ENCODE measurements around the gene NEU2.

Gene NEU2

GRCh38 chr2:233003658-233004555, 28.6 kb upstream of the NEU2 start:
- H3K4me3 ChIP-seq (ENCODE audit: low read length) = no peak overlapping the region
- no peak overlapping the region for H3K4me2 ChIP-seq (ENCODE audit: low read depth, low read length)
- no peaks in the 10 kb centered on the region for H3F3A ChIP-seq (ENCODE audit: insufficient read depth, low read length)
- no peak overlapping the region for H3K27ac ChIP-seq (ENCODE audit: low read length)
- no peak overlapping the region for H3K9ac ChIP-seq (ENCODE audit: low read length)
- no peaks in the 10 kb centered on the region for H3K79me2 ChIP-seq (ENCODE audit: low read length)
- H4K20me1 ChIP-seq (ENCODE audit: insufficient read depth, low read length) = no peaks in the 10 kb centered on the region
- no peaks in the 10 kb centered on the region for H3K27me3 ChIP-seq (replicated peaks; ENCODE audit: insufficient read depth, low read length)
- H3K9me3 ChIP-seq (replicated peaks; ENCODE audit: insufficient read depth, low read length) = no peaks in the 10 kb centered on the region
- H2AFZ ChIP-seq (ENCODE audit: low read length) = no peak overlapping the region
- H3K9me2 ChIP-seq (replicated peaks; ENCODE audit: insufficient read depth, low read length) = no peaks in the 10 kb centered on the region
- H3K4me1 ChIP-seq (ENCODE audit: low read length) = no peaks in the 10 kb centered on the region
- H3K36me3 ChIP-seq (replicated peaks; ENCODE audit: insufficient read depth, low read length) = no peaks in the 10 kb centered on the region
- no peak for DNase-seq
- TF ChIP-seq CTCF (IDR thresholded peaks at IDR 0.05; ENCODE audit: low read length) = no peak
- no peak for TF ChIP-seq EZH2phosphoT487 (IDR thresholded peaks at IDR 0.05; ENCODE audit: low read length)
- no peak for TF ChIP-seq EZH2 (optimal IDR thresholded peaks at IDR 0.05; ENCODE audit: low read depth, low read length)

- Histone ChIP-seq H3K9me2 (replicated peaks; ENCODE audit: insufficient read depth, low read length) (no peaks in the 10 kb centered on the region), H3K27me3 (replicated peaks; ENCODE audit: insufficient read depth, low read length) (no peaks in the 10 kb centered on the region), H3K9ac (ENCODE audit: low read length) (no peak overlapping the region), H4K20me1 (ENCODE audit: insufficient read depth, low read length) (no peaks in the 10 kb centered on the region), H3F3A (ENCODE audit: insufficient read depth, low read length) (no peaks in the 10 kb centered on the region), H3K79me2 (ENCODE audit: low read length) (no peaks in the 10 kb centered on the region), H2AFZ (ENCODE audit: low read length) (no peak overlapping the region), H3K4me1 (ENCODE audit: low read length) (no peaks in the 10 kb centered on the region), H3K4me3 (ENCODE audit: low read length) (no peak overlapping the region), H3K36me3 (replicated peaks; ENCODE audit: insufficient read depth, low read length) (no peaks in the 10 kb centered on the region), H3K4me2 (ENCODE audit: low read depth, low read length) (no peak overlapping the region), H3K9me3 (replicated peaks; ENCODE audit: insufficient read depth, low read length) (no peaks in the 10 kb centered on the region), H3K27ac (ENCODE audit: low read length) (no peak overlapping the region)
- no peak for TF ChIP-seq EZH2phosphoT487 (IDR thresholded peaks at IDR 0.05; ENCODE audit: low read length)
- TF ChIP-seq CTCF (IDR thresholded peaks at IDR 0.05; ENCODE audit: low read length) = no peak
- TF ChIP-seq EZH2 (optimal IDR thresholded peaks at IDR 0.05; ENCODE audit: low read depth, low read length) = no peak
- DNase-seq = no peak
Measured at GRCh38 chr2:233005096-233005495, 27.4 kb upstream of the NEU2 start.

GRCh38 chr2:233006648-233007047, 25.8 kb upstream of the NEU2 start:
- TF ChIP-seq EZH2 (optimal IDR thresholded peaks at IDR 0.05; ENCODE audit: low read depth, low read length) (no peak), CTCF (IDR thresholded peaks at IDR 0.05; ENCODE audit: low read length) (no peak), EZH2phosphoT487 (IDR thresholded peaks at IDR 0.05; ENCODE audit: low read length) (no peak)
- H3K9ac ChIP-seq (ENCODE audit: low read length) = no peak overlapping the region
- no peaks in the 10 kb centered on the region for H3K4me1 ChIP-seq (ENCODE audit: low read length)
- H3K9me3 ChIP-seq (replicated peaks; ENCODE audit: insufficient read depth, low read length) = no peaks in the 10 kb centered on the region
- H3K4me3 ChIP-seq (ENCODE audit: low read length) = no peak overlapping the region
- H3K4me2 ChIP-seq (ENCODE audit: low read depth, low read length) = no peak overlapping the region
- no peaks in the 10 kb centered on the region for H3K36me3 ChIP-seq (replicated peaks; ENCODE audit: insufficient read depth, low read length)
- H2AFZ ChIP-seq (ENCODE audit: low read length) = no peak overlapping the region
- no peaks in the 10 kb centered on the region for H3K9me2 ChIP-seq (replicated peaks; ENCODE audit: insufficient read depth, low read length)
- no peak for DNase-seq
- H3K79me2 ChIP-seq (ENCODE audit: low read length) = no peaks in the 10 kb centered on the region
- H3K27me3 ChIP-seq (replicated peaks; ENCODE audit: insufficient read depth, low read length) = no peaks in the 10 kb centered on the region
- H4K20me1 ChIP-seq (ENCODE audit: insufficient read depth, low read length) = no peaks in the 10 kb centered on the region
- no peak overlapping the region for H3K27ac ChIP-seq (ENCODE audit: low read length)
- no peaks in the 10 kb centered on the region for H3F3A ChIP-seq (ENCODE audit: insufficient read depth, low read length)
